Measurements from ENCODE around the gene RSL1D1. TPM values are rescaled to one million over a fixed set of nuclear protein-coding genes. Genes with fewer than 3 reads are reported as not detected.

The RSL1D1 gene
- total and polyA plus RNA-seq, 9 of the 15 experiments (the other 6 are each of a cell fraction or from before 2014, with no cell fraction given): 259 to 753 (median 373) TPM

DNA sequence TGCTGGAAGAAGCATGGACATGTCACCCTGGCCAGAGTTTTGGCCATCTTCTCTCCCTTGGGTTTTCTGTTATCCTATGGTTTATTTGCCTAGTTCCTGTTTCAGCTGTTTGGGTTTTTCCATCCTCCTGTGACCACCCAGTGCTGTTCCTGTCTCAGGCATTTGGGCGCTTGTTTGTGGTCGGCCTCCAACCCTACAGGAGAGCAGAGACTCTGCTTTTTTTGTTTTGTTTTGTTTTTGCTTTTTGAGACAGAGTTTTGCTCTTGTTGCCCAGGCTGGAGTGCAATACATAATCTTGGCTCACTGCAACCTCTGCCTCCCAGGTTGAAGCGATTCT, 51.0 kb downstream of the RSL1D1 start:
- no peak overlapping the region for H3K4me3 ChIP-seq
- BruUV-seq (replicated peaks): no TSS peak
- H3K36me3 ChIP-seq (ENCODE audit: control insufficient read depth, insufficient read depth, low read length): peaks cover 4% of the 10 kb centered on the region; the same call in 1 of the 3 replicates
- 73% methylated on average over 3 of the region's 3 CpGs for WGBS (ENCODE audit: insufficient coverage, low coverage, missing lambda C conversion rate)
- H3K9me1 ChIP-seq (ENCODE audit: control insufficient read depth, insufficient read depth, low read length): no peaks in the 10 kb centered on the region
- no peaks in the 10 kb centered on the region for H4K20me1 ChIP-seq (replicated peaks; ENCODE audit: control insufficient read depth, insufficient read depth, low read length)
- ChIA-PET CTCF (ENCODE audit: low intra/inter-chr PET ratio) (no interaction called here), POLR2A (interaction anchor here (1.0 to 1.4 kb wide), 3 partner anchors 9 to 51 kb away, joined by 3 to 4 read pairs (median 3); partner anchors contain the start of gene RSL1D1)
- DNase-seq (ENCODE audit: extremely low read depth in 1 of 4, low spot score in 3 of 4): no peak
- intact Hi-C loops (cut with micrococcal nuclease) (no loop called here), in situ Hi-C loops (cut with MboI) (loop anchor here (10.0 kb wide), 1 partner anchor 266 kb away; no protein-coding TSS in a partner anchor)
- H2AFZ ChIP-seq (ENCODE audit: low read depth, low read length): no peak overlapping the region
- H3K4me2 ChIP-seq (ENCODE audit: insufficient read depth, low read length): no peak overlapping the region
- ATAC-seq: no peak
- H3K4me1 ChIP-seq (replicated peaks in 1 of 2; ENCODE audit: control insufficient read depth in 2 of 2, insufficient read depth in 2 of 2, low read length in 2 of 2): peaks cover 29 to 45% of the 10 kb centered on the region in 2 experiments; a peak in 4 of 5 replicates
- FAIRE-seq: peak; percentile 6
- no peaks in the 10 kb centered on the region for H3K9me3 ChIP-seq (replicated peaks; ENCODE audit: control insufficient read depth, insufficient read depth, low read depth, low read length)
- H3K27ac ChIP-seq (ENCODE audit: extremely low read depth, low read depth, low read length): no peak overlapping the region
- H3K79me2 ChIP-seq (ENCODE audit: control insufficient read depth, insufficient read depth, low read length): peaks cover 36% of the 10 kb centered on the region
- no peak overlapping the region for H3K9ac ChIP-seq (ENCODE audit: insufficient read depth in 1 of 2, low read depth in 2 of 2, low read length in 2 of 2)
- TF ChIP-seq, protein P1, sequence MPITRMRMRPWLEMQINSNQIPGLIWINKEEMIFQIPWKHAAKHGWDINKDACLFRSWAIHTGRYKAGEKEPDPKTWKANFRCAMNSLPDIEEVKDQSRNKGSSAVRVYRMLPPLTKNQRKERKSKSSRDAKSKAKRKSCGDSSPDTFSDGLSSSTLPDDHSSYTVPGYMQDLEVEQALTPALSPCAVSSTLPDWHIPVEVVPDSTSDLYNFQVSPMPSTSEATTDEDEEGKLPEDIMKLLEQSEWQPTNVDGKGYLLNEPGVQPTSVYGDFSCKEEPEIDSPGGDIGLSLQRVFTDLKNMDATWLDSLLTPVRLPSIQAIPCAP (CRISPR knock-in tag; IDR thresholded peaks at IDR 0.05; ENCODE audit: borderline replicate concordance): no peak
- no peak for TF ChIP-seq RBM34 (IDR thresholded peaks at IDR 0.05; ENCODE audit: borderline replicate concordance, insufficient read depth, low read length)
- no peak for TF ChIP-seq ZNF165 (CRISPR knock-in tag; IDR thresholded peaks at IDR 0.05; ENCODE audit: borderline replicate concordance)
- TF ChIP-seq MXI1 (IDR thresholded peaks at IDR 0.05; ENCODE audit: low read depth, low read length): no peak
- no peak for TF ChIP-seq ZNF699 (CRISPR knock-in tag; IDR thresholded peaks at IDR 0.05; ENCODE audit: insufficient replicate concordance)
- TF ChIP-seq BCL6 (CRISPR knock-in tag; IDR thresholded peaks at IDR 0.05): no peak
- TF ChIP-seq ELF2 (CRISPR knock-in tag; IDR thresholded peaks at IDR 0.05): no peak
- TF ChIP-seq KLF6 (CRISPR knock-in tag; IDR thresholded peaks at IDR 0.05; ENCODE audit: borderline replicate concordance): no peak
- TF ChIP-seq, protein P2, sequence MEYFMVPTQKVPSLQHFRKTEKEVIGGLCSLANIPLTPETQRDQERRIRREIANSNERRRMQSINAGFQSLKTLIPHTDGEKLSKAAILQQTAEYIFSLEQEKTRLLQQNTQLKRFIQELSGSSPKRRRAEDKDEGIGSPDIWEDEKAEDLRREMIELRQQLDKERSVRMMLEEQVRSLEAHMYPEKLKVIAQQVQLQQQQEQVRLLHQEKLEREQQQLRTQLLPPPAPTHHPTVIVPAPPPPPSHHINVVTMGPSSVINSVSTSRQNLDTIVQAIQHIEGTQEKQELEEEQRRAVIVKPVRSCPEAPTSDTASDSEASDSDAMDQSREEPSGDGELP (CRISPR knock-in tag; IDR thresholded peaks at IDR 0.05; ENCODE audit: borderline replicate concordance): no peak
- TF ChIP-seq, protein P3, sequence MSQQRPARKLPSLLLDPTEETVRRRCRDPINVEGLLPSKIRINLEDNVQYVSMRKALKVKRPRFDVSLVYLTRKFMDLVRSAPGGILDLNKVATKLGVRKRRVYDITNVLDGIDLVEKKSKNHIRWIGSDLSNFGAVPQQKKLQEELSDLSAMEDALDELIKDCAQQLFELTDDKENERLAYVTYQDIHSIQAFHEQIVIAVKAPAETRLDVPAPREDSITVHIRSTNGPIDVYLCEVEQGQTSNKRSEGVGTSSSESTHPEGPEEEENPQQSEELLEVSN (IDR thresholded peaks at IDR 0.05; ENCODE audit: borderline replicate concordance in 1 of 2, extremely low read depth in 1 of 2, insufficient read depth in 1 of 2, insufficient read length in 1 of 2, low read depth in 1 of 2, low read length in 1 of 2, poor library complexity in 1 of 2, severe bottlenecking in 1 of 2): no peak
- no peak for TF ChIP-seq ZNF217 (CRISPR knock-in tag; IDR thresholded peaks at IDR 0.05)
- TF ChIP-seq ZNF696 (CRISPR knock-in tag; conservative IDR thresholded peaks at IDR 0.05): no peak
- TF ChIP-seq, protein P4, sequence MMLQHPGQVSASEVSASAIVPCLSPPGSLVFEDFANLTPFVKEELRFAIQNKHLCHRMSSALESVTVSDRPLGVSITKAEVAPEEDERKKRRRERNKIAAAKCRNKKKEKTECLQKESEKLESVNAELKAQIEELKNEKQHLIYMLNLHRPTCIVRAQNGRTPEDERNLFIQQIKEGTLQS (IDR thresholded peaks at IDR 0.05): no peak
- TF ChIP-seq, protein P4 (CRISPR knock-in tag; conservative IDR thresholded peaks at IDR 0.05): no peak
- no peak for TF ChIP-seq SPI1 (IDR thresholded peaks at IDR 0.05; ENCODE audit: borderline replicate concordance, low read depth, low read length)
- H3K27me3 ChIP-seq (ENCODE audit: control insufficient read depth in 2 of 2, insufficient read depth in 2 of 2, low read length in 2 of 2): no peaks in the 10 kb centered on the region; a peak in 1 of 5 replicates

Measured in K562 (cell line).